HG03469 (cell line): ENCODE data around the gene CUL1.
A peak's percentile ranks its signal among the peaks of the same experiment; 100 is the strongest.

ENCODE experiments used
- ATAC-seq: cut with Tn5 transposase; IDR thresholded peaks from one replicate; pipeline ENCODE4 v1.9.1; 2021; ENCODE audit warnings: mild to moderate bottlenecking, moderate library complexity, moderate number of reproducible peaks; ENCODE audit not compliant: unreplicated experiment

The CUL1 gene

DNA sequence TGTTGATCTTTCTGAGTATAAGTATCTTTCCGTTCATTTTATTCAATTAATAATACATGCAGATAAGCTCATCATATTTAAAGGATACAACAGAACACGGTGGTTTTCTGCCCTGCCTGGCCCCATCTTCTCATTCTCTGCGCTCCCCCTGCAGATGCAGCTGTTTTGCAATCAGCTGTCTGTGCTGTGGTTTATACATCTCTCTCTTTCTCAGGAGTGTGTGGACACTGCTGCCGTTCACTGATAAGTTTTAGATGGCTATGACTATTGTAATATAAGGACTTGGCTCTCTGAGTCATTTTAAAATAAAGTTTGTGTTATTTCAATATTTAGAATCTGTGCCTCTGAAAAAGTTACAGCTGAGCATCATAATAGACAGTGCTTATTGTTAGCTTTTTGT, 54.5 kb downstream of the CUL1 start:
- ATAC-seq, result no peak

DNA sequence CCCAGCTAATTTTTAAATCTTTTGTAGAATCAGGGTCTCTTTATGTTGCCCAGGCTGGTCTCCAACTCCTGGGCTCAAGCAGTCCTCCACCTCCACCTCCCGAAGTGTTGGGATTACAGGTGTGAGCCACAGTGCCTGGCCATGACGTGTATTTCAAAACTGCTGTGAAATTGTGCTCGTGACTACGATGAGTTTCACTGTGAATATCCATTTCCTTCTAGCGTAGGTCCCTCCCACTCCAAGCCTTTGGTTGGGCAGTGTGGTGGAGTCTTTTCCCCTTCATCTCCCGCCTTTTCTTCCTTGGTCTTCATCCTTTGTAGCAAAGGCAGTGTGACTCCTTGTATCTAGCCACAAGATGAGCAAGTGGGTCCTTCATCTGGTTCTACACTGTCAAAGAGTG, 56.2 kb downstream of the CUL1 start:
- ATAC-seq, result no peak

DNA sequence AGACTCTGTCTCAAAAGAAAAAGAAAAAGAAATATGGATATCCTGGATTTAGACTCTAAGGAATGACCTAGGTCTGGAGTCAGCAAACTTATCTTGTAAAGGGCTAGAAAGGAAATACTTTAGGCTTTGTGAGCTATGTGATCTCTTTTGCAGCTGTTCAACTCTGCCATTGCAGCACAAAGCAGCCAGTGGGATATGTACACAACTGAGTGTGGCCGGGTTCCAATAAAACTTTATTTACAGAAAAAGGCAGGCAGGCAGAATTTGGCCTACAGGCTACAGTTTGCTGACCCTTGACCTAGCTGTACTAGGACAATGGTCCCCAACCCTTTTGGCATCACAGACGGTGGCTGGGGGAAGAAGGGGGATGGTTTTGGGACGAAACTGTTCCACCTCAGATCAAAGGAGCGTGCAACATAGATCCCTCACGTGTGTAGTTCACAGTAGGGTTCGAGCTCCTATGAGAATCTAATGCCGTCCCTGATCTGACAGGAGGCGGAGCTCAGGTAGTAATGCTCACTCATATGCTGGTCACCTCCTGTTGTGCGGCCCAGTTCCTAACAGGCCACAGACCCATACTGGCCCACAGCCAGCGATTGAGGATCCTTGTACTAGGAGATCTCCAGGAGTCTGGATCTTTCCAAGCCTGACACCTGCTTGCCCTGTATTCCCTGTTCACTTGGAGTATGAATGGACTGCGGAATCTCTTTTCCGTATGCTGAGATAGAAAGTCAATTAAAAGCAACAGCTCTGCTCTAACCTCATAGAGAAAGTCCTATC, 63.0 kb downstream of the CUL1 start:
- no peak for ATAC-seq

DNA sequence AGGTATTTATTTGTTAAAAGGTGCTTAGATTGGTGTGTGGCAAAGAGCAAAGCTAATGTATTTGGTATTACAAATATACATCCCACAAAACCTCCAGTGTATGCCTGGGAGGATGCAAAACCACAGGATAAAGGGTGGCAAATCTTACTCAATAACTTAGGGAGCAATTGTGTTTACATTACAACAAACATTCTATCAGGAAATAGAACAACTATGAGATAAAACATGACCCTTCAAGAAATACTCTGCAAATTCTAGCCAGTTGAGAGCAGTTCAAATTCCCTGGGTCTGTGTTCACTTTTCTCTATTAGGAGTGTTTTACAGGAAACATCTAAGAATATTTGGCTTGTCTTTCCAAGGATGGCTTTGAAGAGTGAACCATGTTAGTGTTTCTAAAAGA, 64.9 kb downstream of the CUL1 start:
- ATAC-seq, result no peak

DNA sequence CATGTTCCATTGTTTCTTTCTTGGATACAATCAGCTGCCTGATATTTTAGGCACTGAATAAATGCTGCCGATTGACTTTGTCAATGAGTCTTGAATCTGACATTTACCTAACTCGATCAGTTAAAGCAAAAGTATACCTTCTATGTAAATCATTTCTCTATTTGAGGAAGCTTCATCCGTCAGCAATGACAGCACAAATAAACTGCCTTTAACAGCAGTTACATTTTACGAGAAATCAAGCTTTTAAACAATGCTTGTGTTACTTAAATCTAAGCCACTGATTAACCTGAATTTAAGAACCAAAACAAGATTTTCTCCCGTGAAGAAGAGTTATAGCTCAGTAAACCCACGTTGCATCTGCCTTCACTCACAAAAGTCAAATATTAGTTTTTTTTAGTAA, 71.3 kb downstream of the CUL1 start:
- ATAC-seq, result no peak

DNA sequence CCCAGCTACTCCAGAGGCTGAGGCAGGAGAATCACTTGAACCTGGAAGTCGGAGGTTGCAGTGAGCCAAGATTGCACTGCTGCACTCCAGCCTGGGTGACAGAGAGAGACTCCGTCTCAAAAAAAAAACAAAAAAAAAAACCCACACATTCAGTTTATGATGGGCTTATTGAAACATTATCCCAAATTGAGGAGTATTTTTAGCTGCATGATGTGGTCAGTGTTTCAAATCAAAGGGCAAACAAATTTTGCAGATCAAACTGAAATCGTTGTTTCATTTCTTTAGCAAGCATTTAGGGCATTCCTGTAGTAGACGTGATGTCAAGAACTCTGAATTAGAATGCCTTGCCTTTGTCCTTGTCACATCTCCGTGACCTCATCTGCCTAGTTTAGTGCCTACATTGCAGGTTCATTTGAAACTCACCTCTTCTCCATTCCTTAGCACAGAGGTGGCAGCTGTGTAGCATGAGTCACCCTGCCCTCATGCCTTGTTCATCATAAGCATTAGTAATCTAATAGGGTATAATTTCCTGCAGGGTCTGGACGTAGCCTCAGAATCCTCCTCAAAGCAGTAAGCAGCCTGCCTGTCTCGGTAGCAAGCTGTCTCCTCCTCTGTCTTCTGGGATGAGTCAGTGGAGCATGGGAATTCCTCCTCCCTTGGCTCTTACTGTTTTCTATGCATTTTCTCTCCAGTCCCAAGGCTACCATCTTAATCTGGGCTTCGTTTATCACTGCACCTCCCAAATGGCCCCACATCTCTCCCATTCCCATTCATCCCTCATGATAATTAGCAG, 73.8 kb downstream of the CUL1 start:
- no peak for ATAC-seq

DNA sequence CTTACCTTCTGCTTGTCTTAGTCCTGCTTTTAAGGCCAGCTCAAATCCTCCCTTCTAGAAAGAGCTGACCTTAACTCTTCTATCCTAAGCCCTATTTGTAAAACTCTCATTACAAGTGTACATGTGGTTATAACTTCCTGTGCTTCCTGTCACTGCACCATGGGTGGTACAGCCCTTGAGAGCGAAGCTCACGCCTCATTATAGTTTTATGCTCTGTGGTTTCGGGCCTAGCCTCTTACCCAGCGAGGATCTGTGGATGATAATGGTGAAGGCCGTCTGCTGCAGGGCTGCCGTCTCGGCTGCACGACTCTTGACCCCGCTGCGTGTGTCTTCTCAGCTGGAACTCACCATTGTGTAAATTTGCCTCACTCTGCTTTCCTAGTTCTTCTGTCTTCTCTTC, 74.6 kb downstream of the CUL1 start:
- peak; percentile 73 for ATAC-seq

DNA sequence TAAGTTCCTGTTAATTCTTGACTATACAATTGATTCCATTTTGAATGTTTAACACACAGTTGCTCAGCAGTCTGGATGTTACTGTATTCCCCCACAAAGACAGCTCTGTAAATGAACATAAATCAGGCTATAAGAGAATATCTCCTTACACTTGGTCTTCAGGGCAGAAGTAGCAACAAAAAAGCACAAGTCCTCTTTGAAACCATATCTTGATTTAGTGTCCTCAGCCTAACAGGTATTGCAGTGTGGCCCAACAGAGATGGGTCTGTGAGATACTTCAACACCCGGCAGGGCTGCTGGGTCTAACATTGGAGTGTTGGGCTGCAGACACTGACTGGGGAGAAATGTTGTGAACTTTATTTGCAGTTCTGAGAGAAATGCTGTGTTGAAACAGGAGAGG, 75.8 kb downstream of the CUL1 start:
- ATAC-seq, result no peak

DNA sequence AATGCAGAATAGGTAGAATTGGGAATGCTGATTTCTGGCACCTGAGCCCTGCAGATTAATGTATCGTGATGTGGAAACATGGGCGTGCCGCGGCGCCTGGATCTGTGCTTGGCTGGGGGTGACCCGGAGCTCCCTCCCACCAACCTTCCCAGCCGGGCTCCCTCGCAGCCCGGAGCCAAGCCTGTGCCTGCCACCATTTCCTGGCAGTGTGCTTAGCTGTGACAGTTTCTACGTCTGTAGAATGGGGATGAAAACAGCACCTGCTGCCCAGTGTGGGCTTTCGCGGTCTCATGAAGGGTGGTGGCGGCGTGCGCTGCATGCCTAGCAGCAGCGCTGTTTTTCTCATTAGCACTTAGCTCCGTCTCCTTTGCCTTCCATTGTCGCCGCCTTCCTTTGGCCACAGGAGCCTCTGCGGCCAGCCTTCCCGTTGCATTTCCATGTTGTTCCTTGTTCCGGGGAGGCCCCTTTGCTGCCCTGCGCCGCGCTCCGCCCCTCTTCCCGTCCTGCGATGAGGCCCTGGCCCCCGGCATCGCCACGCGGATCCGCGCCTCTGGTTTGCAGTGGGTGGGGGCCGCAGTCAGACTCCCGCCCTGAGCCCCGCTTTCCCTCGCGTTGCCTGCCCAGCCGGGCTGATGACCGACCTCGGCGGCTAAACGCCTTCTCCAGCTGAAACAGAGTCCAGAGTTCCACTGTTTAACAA, 84.2 kb downstream of the CUL1 start:
- no peak for ATAC-seq

DNA sequence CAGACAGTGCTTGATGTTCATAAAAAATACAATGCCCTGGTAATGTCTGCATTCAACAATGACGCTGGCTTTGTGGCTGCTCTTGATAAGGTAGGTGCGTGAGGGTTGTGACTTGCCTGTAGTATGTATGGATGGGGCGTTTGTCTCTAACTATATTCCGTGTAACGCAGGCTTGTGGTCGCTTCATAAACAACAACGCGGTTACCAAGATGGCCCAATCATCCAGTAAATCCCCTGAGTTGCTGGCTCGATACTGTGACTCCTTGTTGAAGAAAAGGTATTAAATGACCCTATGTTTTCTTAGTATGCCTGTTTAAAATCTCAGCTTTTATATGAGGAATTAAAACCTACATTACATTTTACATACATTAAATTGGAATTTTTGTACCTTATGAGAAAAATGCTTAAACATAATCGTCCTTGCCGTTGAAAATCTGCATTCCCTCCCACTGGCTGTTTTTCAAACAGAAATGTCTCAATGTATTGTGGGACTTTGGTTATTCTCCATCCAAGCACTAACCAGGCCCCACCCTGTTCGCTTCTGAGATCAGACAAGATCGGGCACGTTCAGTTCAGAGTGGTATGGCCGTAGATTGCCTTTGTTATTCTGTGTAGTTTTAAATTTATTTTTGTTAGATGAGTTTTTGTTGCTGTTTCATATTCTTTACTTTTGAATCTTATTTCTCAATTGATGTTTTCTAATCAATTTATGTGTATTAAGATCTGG, 85.3 kb downstream of the CUL1 start:
- ATAC-seq, result no peak

DNA sequence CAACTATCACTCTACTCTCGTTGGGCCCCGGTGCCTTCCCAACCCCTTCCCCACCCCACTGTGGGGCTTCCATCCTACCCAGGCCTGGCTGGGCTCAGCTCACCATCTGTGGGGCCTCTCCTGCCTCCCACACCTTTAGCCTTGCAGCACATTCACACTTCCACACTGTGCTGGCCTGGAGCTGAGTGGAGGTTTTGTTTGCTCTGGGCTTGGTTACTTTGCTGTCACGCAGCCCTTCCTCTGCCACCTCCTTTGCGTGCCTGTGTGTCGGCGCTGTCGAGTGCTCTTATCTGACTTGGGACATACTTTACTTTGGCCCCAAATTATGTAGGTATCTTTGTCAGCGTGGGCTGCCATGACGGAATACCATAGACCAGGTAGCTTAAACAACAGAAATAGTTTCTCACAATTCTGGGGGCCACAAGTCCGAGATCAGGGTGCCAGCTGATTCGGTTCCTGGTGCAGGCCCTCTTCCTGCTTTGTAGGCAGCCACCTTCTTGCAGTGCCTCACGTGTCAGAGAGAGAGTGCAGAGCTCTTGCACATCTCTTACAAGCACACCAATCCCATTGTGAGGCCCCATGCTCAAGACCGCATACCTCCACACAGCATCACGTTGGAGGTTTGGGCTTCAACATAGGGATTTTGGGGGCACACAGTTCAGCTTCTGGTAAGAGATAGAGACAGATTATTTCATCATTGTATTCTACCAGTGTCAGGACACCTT, 89.0 kb downstream of the CUL1 start:
- no peak for ATAC-seq

DNA sequence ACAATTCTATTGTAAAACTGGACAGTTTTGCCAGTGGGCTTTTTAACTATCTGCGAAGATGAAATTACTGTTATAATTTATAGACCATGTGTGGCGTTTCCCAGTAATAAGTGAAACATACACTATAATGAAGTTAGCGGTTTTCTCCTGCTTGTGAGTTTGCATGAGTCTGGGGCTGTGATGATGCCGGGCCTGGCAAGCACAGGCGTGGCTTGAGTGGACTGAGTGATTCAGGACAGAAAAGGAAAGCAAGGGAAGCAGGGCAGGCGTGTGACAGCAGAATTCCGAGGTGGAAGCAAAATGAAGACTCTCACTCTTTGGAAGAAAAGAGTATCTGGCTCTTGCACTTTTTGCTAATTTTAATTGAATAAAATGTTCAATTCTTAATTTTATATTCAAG, 90.5 kb downstream of the CUL1 start:
- no peak for ATAC-seq

DNA sequence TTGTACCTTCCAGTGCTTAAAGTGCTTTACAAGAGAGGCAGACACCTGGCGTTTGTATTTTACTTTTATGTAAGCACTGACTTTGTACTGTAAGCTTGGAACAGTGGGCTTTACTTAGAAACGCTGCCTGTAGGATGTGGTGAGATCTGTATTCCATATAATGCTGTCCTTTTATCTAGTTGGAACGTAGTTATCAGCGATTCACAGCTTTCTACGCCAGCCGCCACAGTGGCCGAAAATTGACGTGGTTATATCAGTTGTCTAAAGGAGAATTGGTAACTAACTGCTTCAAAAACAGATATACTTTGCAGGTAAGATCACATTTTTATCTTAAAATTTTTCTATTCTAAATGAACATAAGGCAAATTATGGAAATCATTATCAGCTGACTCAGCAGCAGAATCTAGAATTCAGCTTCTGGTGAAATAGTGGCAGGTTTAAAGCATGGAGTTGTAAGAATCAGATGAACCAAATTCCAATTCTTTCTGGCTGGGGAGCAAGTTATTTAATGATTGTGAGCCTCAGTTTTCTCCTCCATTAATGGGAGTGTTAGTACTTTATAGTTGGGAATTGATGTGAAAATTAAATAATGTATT, 91.5 kb downstream of the CUL1 start:
- ATAC-seq, result no peak

DNA sequence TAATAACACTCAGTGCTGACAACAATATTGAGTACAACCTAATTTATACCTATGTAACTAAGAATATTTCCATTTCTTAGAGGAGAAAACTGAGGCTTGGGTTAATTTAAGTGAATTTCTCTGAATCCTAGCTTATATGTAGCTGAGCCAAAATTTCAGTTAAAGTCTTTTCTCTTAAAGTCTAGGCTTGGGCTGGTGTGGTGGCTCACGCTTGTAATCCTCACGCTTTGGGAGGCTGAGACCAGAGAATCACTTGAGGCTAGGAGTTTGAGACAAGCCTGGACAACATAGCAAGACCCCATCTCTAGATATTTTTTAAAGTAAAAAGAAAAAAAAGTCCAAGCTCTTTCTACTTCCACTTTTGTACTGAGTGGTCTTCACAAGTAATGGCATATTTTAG, 92.1 kb downstream of the CUL1 start:
- no peak for ATAC-seq

DNA sequence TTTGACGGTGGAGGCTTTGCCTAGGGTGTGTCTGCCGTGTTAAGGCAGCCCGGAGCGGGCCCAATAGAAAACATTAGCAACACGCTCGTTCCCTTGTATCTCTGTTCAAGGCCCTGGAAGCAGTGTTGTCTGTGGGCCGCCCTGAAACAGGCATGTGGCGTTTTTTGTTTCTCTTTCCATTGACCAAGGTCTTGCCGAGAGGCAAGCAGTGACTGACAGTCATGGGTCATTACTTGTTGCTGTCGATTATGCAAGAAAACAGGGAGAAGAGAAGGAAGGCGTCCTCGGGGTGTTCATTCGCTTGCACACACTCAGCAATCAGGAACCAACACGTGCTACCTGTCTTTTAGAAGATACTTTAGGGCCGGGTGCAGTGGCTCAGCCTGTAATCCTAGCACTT, 92.8 kb downstream of the CUL1 start:
- ATAC-seq, result no peak

DNA sequence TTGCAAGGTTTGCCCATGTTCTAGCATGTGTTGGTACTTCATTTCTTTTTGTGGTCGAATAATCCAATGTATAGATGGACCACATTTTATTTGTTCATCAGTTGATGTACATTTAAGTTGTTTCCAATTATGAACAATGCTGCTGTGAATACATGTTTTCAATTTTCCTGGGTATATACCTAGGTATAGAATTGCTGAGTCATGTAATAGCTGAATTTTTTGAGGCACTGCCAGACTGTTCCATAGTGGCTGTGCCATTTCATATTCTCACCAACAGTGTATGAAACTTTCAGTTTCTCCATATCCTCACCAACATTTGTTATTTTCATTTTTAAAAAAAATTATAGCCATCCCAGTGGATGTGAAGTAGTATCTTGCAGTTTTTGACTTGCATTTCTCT, 94.9 kb downstream of the CUL1 start:
- no peak for ATAC-seq

DNA sequence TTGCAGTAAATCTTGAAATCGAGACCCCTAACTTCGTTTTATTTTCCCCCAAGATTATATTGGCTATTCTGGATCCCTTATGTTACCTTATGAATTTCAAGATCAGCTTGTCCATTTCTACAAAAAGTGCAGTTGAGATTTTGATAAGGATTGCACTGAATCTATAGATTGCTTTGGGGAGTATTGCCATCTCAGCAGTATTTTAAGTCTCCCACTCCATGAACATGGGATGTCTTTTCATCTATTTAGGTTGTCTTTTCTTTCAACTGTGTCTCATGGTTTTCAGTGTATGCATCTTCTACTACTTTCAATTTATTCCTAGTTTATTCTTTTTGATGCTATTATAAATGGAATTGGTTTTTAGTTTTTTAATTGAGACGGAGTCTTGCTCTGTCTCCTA, 95.8 kb downstream of the CUL1 start:
- ATAC-seq, result no peak

DNA sequence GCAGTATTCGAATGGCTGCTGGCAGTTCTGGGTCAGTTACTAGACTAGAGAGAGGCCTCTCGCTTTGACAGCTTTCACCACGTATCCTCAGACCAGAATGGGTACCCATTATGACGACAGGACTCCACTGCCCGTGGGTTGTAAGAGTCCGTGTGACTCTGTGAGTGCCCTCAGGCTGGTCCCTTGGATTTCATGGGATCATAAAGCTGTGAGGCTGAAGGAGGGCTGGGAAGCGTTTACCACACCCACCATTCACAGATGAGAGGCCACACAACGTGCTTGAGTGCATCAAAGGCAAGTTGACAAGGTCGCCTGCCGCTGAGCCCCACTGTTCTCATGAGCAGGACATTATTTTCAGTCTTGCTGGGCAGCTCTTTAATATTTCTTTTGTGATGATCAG, 98.1 kb downstream of the CUL1 start:
- ATAC-seq, result no peak

DNA sequence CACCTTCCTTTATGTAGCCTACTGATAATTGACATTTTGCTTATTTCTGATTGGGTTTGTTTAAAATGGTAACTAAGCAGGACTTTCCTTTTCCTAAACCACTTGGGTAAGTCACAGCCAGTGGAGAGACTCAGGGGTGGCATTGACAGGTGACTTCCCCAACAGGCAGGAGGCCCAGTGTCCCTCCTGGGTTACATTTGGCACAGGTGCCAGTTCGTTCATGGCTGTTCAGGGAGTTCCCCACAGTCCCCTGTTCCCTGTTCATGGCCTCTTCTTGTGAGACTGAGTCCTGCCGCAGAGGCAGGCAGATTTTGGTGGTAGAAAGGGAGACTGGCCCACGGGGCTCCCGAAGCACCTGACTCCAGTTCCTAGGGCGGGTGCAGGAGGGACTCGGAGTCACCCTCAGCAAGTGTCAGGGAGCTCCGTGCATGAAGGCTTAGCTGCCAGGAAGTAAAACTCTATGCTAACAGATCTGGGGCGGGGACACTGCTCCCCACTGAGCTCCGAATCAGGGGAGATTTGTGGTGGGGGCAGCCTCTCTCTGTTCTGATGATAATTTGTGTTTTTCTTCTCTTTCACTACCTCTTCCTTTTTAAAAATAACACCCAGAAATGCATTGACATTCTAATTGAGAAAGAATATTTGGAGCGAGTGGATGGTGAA, 101.3 kb downstream of the CUL1 start:
- no peak for ATAC-seq

DNA sequence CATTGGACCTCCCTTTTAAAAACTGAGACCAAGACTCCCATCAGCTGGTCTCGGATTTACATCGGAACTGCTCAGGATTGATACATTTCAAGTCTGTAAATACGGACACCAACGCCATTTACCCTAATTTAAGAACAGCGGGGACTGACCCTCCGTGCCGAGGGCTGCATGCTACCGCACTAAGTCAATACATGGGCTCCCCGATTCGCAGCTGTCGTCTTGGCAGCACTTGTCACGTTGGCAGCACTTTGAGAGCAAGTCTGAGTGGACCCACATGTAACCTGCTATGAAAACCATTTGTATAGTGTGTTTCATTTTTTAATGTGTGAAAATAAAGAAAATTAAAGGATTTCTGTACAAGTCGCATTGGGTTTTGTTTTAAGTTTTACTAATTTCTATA, 102.0 kb downstream of the CUL1 start:
- no peak for ATAC-seq
